HG02798 (cell line): Measurements from ENCODE around the gene C10orf90.

Source experiments
- ATAC-seq: cut with Tn5 transposase; IDR thresholded peaks from one replicate; pipeline ENCODE4 v1.9.1; 2021; ENCODE audit warnings: mild to moderate bottlenecking; ENCODE audit not compliant: unreplicated experiment, poor library complexity

C10orf90 gene

DNA sequence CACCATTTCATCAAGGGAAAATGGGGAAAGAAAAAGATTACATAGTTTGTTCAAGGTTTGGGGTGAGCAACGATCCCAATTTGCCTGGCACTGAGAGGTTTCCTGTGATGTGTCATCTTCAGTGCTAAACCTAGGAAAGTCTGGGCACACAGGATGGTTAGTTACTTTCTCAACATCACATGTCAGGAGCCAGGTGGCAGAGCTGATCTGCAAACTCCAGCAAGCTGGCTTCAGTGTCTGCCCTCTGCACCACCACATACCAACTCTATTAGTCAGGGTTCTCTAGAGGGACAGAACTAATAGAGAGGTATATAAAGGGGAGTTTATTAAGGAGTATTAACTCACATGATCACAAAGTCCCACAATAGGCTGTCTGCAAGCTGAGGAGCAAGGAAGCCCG, 293.5 kb downstream of the C10orf90 start:
- ATAC-seq: no peak

DNA sequence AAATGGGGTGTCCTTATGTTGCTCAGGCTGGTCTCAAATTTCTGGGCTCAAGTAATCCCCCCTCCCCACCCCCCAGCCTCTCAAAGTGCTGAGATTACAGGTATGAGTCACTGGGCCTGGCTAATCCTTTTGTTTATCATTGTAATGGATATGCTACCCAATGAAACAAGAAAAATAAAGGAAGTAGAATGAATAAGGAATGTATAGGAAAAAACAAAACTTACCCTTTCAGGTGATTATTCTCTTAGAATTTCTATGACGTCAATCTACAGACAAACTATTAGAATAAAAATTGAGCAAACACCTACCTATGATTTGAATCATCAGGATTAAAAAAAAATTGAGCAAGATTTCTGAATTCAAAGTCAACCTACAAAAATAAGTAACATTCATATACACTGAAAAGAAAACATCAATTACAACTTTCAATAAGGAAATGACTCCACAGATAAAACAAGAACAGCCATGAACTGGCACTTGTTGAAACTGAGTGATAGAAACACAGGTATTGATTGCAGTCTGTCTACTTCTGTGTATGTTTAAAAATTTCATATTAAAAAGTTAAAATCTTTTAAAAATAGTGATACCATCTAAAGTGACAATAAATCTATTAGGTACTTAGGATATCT, 294.5 kb downstream of the C10orf90 start:
- no peak for ATAC-seq

DNA sequence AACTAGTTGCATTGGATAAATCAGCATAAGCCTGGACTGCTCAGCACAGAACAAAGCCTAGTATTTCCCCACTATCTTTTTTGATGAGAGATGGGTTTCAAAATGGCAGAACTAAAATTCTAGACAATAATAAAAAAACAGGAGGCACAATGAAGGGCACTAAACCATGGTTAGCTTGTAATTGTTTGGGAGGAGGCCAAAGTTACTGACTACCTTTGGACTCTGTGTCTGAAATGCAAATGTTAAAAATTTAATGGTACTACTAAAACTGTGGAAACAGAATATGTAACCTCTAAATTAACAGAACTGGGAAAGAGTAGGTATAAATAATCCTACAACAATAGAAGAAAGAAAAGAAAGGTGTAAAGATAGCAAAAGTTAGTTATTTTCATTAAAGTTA, 295.2 kb downstream of the C10orf90 start:
- no peak for ATAC-seq
